ENCODE data around the gene PRDM16.

DNA sequence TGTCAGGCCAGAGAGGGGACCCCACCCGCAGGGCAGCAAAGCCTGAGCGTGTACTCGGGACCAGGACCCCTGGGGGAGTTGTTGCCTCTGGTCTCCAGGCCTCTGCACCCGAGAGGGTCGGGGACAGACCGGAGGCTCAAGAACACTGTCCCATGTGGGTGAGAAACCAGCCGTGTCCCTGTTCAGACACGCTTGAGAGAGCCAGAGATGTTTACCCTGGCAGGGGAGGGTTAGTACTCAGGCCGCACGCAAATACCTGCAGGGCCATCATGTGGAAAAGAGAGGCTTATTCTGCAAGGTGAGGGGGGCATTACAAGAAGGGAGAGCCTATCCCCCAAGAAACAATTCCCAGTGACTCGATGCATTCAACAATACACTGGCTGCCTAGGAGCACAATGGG, 311.5 kb downstream of the PRDM16 start:
- TF ChIP-seq YY1 (IDR thresholded peaks at IDR 0.05; ENCODE audit: insufficient read depth, insufficient read length) (no peak), ZNF274 (IDR thresholded peaks at IDR 0.05; ENCODE audit: low read depth, low read length) (no peak)
